Rectal smooth muscle tissue (tissue), 1 donor: Measurements from ENCODE around the gene DFFA.
A peak's percentile ranks its signal among the peaks of the same experiment; 100 is the strongest.

Experiments
- H3K27ac ChIP-seq: one replicate; pipeline ENCODE4 v1.7.0; 2013; ENCODE audit warnings: low read depth, low read length, inconsistent platforms
- H3K27me3 ChIP-seq: one replicate; pipeline ENCODE4 v1.7.0; 2013; ENCODE audit warnings: low read length; ENCODE audit not compliant: control insufficient read depth, insufficient read depth
- H3K36me3 ChIP-seq: one replicate; pipeline ENCODE4 v1.7.0; 2013; ENCODE audit warnings: low read length; ENCODE audit not compliant: control insufficient read depth, insufficient read depth
- H3K4me1 ChIP-seq: one replicate; pipeline ENCODE4 v1.7.0; 2013; ENCODE audit warnings: low read length; ENCODE audit not compliant: control insufficient read depth, insufficient read depth
- H3K4me3 ChIP-seq: one replicate; pipeline ENCODE4 v1.7.0; 2013; ENCODE audit warnings: low read length
- H3K9ac ChIP-seq: one replicate; pipeline ENCODE4 v1.7.0; 2013; ENCODE audit warnings: low read length

The DFFA gene

GRCh38 chr1:10446790-10447422 is 25.4 kb downstream of the DFFA start:
- no peaks in the 10 kb centered on the region for H3K36me3 ChIP-seq
- no peak overlapping the region for H3K4me3 ChIP-seq
- H3K27ac ChIP-seq = no peak overlapping the region
- H3K27me3 ChIP-seq = no peaks in the 10 kb centered on the region
- H3K4me1 ChIP-seq = no peaks in the 10 kb centered on the region
- H3K9ac ChIP-seq = no peak overlapping the region

GRCh38 chr1:10444795-10445397 is 27.4 kb downstream of the DFFA start:
- no peak overlapping the region for H3K27ac ChIP-seq
- no peaks in the 10 kb centered on the region for H3K36me3 ChIP-seq
- no peaks in the 10 kb centered on the region for H3K27me3 ChIP-seq

GRCh38 chr1:10444248-10444647 is 28.1 kb downstream of the DFFA start:
- Histone ChIP-seq H3K36me3 (no peaks in the 10 kb centered on the region), H3K4me1 (no peaks in the 10 kb centered on the region), H3K9ac (no peak overlapping the region), H3K4me3 (no peak overlapping the region), H3K27ac (no peak overlapping the region), H3K27me3 (no peaks in the 10 kb centered on the region)

More at GRCh38 chr1:10444795-10445397, 27.4 kb downstream of the DFFA start:
- Histone ChIP-seq H3K4me1 (no peaks in the 10 kb centered on the region), H3K9ac (no peak overlapping the region), H3K4me3 (no peak overlapping the region)

GRCh38 chr1:10440794-10441193 is 31.5 kb downstream of the DFFA start:
- H3K4me1 ChIP-seq = no peaks in the 10 kb centered on the region
- H3K9ac ChIP-seq = no peak overlapping the region
- H3K27ac ChIP-seq = no peak overlapping the region
- H3K27me3 ChIP-seq = no peaks in the 10 kb centered on the region
- H3K4me3 ChIP-seq = no peak overlapping the region
- H3K36me3 ChIP-seq = no peaks in the 10 kb centered on the region

GRCh38 chr1:10440305-10440704 is 32.0 kb downstream of the DFFA start:
- no peaks in the 10 kb centered on the region for H3K27me3 ChIP-seq

GRCh38 chr1:10438677-10439163 is 33.6 kb downstream of the DFFA start:
- H3K4me1 ChIP-seq = no peaks in the 10 kb centered on the region
- no peaks in the 10 kb centered on the region for H3K36me3 ChIP-seq
- H3K27me3 ChIP-seq = no peaks in the 10 kb centered on the region
- H3K27ac ChIP-seq = no peak overlapping the region
- H3K9ac ChIP-seq = no peak overlapping the region
- no peak overlapping the region for H3K4me3 ChIP-seq

More at GRCh38 chr1:10440305-10440704, 32.0 kb downstream of the DFFA start:
- H3K4me3 ChIP-seq = no peak overlapping the region
- H3K9ac ChIP-seq = no peak overlapping the region
- no peak overlapping the region for H3K27ac ChIP-seq
- H3K4me1 ChIP-seq = no peaks in the 10 kb centered on the region
- no peaks in the 10 kb centered on the region for H3K36me3 ChIP-seq

- Histone ChIP-seq H3K9ac (no peak overlapping the region), H3K36me3 (no peaks in the 10 kb centered on the region), H3K27ac (no peak overlapping the region), H3K27me3 (no peaks in the 10 kb centered on the region), H3K4me1 (no peaks in the 10 kb centered on the region), H3K4me3 (no peak overlapping the region)
These were observed 35.3 kb downstream of the DFFA start for GRCh38 chr1:10437052-10437451.

GRCh38 chr1:10434590-10434989 is 37.7 kb downstream of the DFFA start:
- H3K4me1 ChIP-seq = peaks cover 4% of the 10 kb centered on the region
- no peaks in the 10 kb centered on the region for H3K36me3 ChIP-seq
- H3K27me3 ChIP-seq = no peaks in the 10 kb centered on the region
- H3K9ac ChIP-seq = no peak overlapping the region
- no peak overlapping the region for H3K27ac ChIP-seq
- H3K4me3 ChIP-seq = no peak overlapping the region

- H3K4me3 ChIP-seq = no peak overlapping the region
- no peak overlapping the region for H3K27ac ChIP-seq
- H3K9ac ChIP-seq = no peak overlapping the region
- no peaks in the 10 kb centered on the region for H3K36me3 ChIP-seq
- H3K27me3 ChIP-seq = no peaks in the 10 kb centered on the region
- peaks cover 4% of the 10 kb centered on the region for H3K4me1 ChIP-seq
These were observed 38.5 kb downstream of the DFFA start for GRCh38 chr1:10433790-10434189.

- Histone ChIP-seq H3K27me3 (no peaks in the 10 kb centered on the region), H3K36me3 (no peaks in the 10 kb centered on the region), H3K27ac (no peak overlapping the region), H3K9ac (no peak overlapping the region), H3K4me1 (peaks cover 4% of the 10 kb centered on the region), H3K4me3 (no peak overlapping the region)
These were observed 39.2 kb downstream of the DFFA start for GRCh38 chr1:10432910-10433700.

- Histone ChIP-seq H3K9ac (peak overlapping the region; percentile 54), H3K4me1 (peaks cover 4% of the 10 kb centered on the region), H3K36me3 (no peaks in the 10 kb centered on the region), H3K4me3 (peak overlapping the region; percentile 94), H3K27ac (peak overlapping the region; percentile 75), H3K27me3 (no peaks in the 10 kb centered on the region)
These were observed 41.1 kb downstream of the DFFA start for GRCh38 chr1:10431070-10431730.
